HepG2 (cell line): Measurements from ENCODE around the gene PPRC1. TPM values are rescaled to one million over a fixed set of nuclear protein-coding genes. Genes with fewer than 3 reads are reported as not detected.

ENCODE experiments used
- ATF5 ChIP-seq: sonication (generic); formaldehyde crosslinking; IDR thresholded peaks from 2 replicates; pipeline ENCODE4 v1.4.0; 2020; ENCODE audit warnings: mild to moderate bottlenecking, low read depth, missing genetic modification reagents
- ESRRA ChIP-seq: sonication (generic); formaldehyde crosslinking; IDR thresholded peaks from 2 replicates; pipeline ENCODE4 v1.5.1; 2020; ENCODE audit warnings: mild to moderate bottlenecking, low read depth, missing genetic modification reagents
- GZF1 ChIP-seq: sonication (generic); formaldehyde crosslinking; IDR thresholded peaks from 2 replicates; pipeline ENCODE4 v1.5.1; 2020; ENCODE audit warnings: mild to moderate bottlenecking, missing genetic modification reagents
- LCORL ChIP-seq, 2 experiments: fragments of 450-650 bp in 1 of 2; sonication (generic) in 1 of 2; formaldehyde crosslinking in 1 of 2; IDR thresholded peaks; 2 replicates each; pipeline versions ENCODE4 v1.5.0 to v1.6.1; 2017 to 2020; ENCODE audit warnings: antibody characterized with exemption in 1 of 2, missing genetic modification reagents in 1 of 2
- MEF2D ChIP-seq: sonication (generic); formaldehyde crosslinking; IDR thresholded peaks from 2 replicates; pipeline ENCODE4 v1.5.1; 2020; ENCODE audit warnings: mild to moderate bottlenecking, missing genetic modification reagents
- POLR2AphosphoS2 ChIP-seq: IDR thresholded peaks from 2 replicates; pipeline ENCODE4 v1.6.1; 2011; ENCODE audit warnings: low read depth, low read length, improper control_type of control experiment
- SP5 ChIP-seq: IDR thresholded peaks from 2 replicates; pipeline ENCODE4 v1.6.1; 2016; ENCODE audit warnings: low read depth, borderline replicate concordance
- ZFP37 ChIP-seq: sonication (generic); formaldehyde crosslinking; IDR thresholded peaks from 2 replicates; pipeline ENCODE4 v1.4.0; 2020; ENCODE audit warnings: missing genetic modification reagents, borderline replicate concordance
- ZNF225 ChIP-seq: sonication (generic); formaldehyde crosslinking; IDR thresholded peaks from 2 replicates; pipeline ENCODE4 v1.4.0; 2020; ENCODE audit warnings: mild to moderate bottlenecking, missing genetic modification reagents
- ZNF317 ChIP-seq: sonication (generic); formaldehyde crosslinking; IDR thresholded peaks from 2 replicates; pipeline ENCODE4 v1.5.0; 2020; ENCODE audit warnings: mild to moderate bottlenecking, missing genetic modification reagents
- ZNF414 ChIP-seq: sonication (generic); formaldehyde crosslinking; IDR thresholded peaks from 2 replicates; pipeline ENCODE4 v1.5.0; 2020; ENCODE audit warnings: missing genetic modification reagents
- ZNF710 ChIP-seq: sonication (generic); formaldehyde crosslinking; IDR thresholded peaks from 2 replicates; pipeline ENCODE4 v1.5.0; 2020; ENCODE audit warnings: mild to moderate bottlenecking, missing genetic modification reagents, borderline replicate concordance
- ZNF773 ChIP-seq: sonication (generic); formaldehyde crosslinking; IDR thresholded peaks from 2 replicates; pipeline ENCODE4 v1.4.0; 2020; ENCODE audit warnings: missing genetic modification reagents, borderline replicate concordance
- polyA plus RNA-seq, 8 experiments: library from polyadenylated mRNA; depleted of rRNA in 3 of 8; stranded (reverse) in 7 of 8; unstranded in 1 of 8; fragments of >200 nt; fragmentation: Illumina TruSeq in 4 of 8; extraction: Trizol in 4 of 8; gene quantifications; 2 replicates each; pipeline versions ENCODE4 v1.2.1 to v1.2.3, GENCODE V29; 2011 to 2016; ENCODE audit warnings: low read depth in 4 of 8, missing spikeins in 1 of 8, mixed read lengths in 1 of 8; ENCODE audit not compliant: insufficient read depth in 1 of 8
- total RNA-seq, 5 experiments: library from RNA; depleted of rRNA; stranded (reverse); fragments of >200 nt; fragmentation: Illumina TruSeq; extraction: Trizol; gene quantifications; 2 replicates each; pipeline ENCODE4 v1.2.3, GENCODE V29; 2016; ENCODE audit warnings: low read depth in 1 of 5
- TF ChIP-seq, protein P1 (sequence below): sonication (generic); formaldehyde crosslinking; IDR thresholded peaks from 2 replicates; pipeline ENCODE4 v1.4.0; 2020; ENCODE audit warnings: mild to moderate bottlenecking, missing genetic modification reagents
- TF ChIP-seq, protein P2 (sequence below): sonication (generic); formaldehyde crosslinking; IDR thresholded peaks from 2 replicates; pipeline ENCODE4 v1.8.0; 2022; ENCODE audit warnings: mild to moderate bottlenecking, missing genetic modification reagents, moderate library complexity
- TF ChIP-seq, protein P3 (sequence below): fragments of 450-650 bp; IDR thresholded peaks from 2 replicates; pipeline ENCODE4 v1.6.1; 2016

PPRC1 gene
- total and polyA plus RNA-seq, 2 of the 13 experiments (the other 11 are each of a cell fraction or from before 2014, with no cell fraction given): 18.7 to 24.2 TPM

GRCh38 chr10:102151774-102152544, 19.1 kb downstream of the PPRC1 start, which contains the start of gene NOLC1 (continued):
- TF ChIP-seq, protein P1, sequence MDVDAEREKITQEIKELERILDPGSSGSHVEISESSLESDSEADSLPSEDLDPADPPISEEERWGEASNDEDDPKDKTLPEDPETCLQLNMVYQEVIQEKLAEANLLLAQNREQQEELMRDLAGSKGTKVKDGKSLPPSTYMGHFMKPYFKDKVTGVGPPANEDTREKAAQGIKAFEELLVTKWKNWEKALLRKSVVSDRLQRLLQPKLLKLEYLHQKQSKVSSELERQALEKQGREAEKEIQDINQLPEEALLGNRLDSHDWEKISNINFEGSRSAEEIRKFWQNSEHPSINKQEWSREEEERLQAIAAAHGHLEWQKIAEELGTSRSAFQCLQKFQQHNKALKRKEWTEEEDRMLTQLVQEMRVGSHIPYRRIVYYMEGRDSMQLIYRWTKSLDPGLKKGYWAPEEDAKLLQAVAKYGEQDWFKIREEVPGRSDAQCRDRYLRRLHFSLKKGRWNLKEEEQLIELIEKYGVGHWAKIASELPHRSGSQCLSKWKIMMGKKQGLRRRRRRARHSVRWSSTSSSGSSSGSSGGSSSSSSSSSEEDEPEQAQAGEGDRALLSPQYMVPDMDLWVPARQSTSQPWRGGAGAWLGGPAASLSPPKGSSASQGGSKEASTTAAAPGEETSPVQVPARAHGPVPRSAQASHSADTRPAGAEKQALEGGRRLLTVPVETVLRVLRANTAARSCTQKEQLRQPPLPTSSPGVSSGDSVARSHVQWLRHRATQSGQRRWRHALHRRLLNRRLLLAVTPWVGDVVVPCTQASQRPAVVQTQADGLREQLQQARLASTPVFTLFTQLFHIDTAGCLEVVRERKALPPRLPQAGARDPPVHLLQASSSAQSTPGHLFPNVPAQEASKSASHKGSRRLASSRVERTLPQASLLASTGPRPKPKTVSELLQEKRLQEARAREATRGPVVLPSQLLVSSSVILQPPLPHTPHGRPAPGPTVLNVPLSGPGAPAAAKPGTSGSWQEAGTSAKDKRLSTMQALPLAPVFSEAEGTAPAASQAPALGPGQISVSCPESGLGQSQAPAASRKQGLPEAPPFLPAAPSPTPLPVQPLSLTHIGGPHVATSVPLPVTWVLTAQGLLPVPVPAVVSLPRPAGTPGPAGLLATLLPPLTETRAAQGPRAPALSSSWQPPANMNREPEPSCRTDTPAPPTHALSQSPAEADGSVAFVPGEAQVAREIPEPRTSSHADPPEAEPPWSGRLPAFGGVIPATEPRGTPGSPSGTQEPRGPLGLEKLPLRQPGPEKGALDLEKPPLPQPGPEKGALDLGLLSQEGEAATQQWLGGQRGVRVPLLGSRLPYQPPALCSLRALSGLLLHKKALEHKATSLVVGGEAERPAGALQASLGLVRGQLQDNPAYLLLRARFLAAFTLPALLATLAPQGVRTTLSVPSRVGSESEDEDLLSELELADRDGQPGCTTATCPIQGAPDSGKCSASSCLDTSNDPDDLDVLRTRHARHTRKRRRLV (CRISPR knock-in tag): peak; percentile 68; the same call in 1 of the 2 replicates
- TF ChIP-seq ESRRA (CRISPR knock-in tag) (peak; percentile 45; the same call in 1 of the 2 replicates), ZNF773 (CRISPR knock-in tag) (no peak), SP5 (CRISPR knock-in tag) (peak; percentile 97), ZFP37 (CRISPR knock-in tag) (0 out of 2 replicates have a peak, but pooled peaks have one; percentile 48), ZNF710 (CRISPR knock-in tag) (peak; percentile 66), MEF2D (peak; percentile 70; the same call in 1 of the 2 replicates), ZNF414 (CRISPR knock-in tag) (peak; percentile 59; the same call in 1 of the 2 replicates), ZNF225 (0 out of 2 replicates have a peak, but pooled peaks have one; percentile 58), POLR2AphosphoS2 (peak; percentile 95; the same call in 1 of the 2 replicates), LCORL (IDR thresholded peaks at IDR 0.05) (no peak), LCORL (CRISPR knock-in tag; IDR thresholded peaks at IDR 0.05) (peak; percentile 25; the same call in 1 of the 2 replicates), ZNF317 (peak; percentile 56; the same call in 1 of the 2 replicates), ATF5 (CRISPR knock-in tag) (no peak), GZF1 (CRISPR knock-in tag) (0 out of 2 replicates have a peak, but pooled peaks have one; percentile 19)
- TF ChIP-seq, protein P2, sequence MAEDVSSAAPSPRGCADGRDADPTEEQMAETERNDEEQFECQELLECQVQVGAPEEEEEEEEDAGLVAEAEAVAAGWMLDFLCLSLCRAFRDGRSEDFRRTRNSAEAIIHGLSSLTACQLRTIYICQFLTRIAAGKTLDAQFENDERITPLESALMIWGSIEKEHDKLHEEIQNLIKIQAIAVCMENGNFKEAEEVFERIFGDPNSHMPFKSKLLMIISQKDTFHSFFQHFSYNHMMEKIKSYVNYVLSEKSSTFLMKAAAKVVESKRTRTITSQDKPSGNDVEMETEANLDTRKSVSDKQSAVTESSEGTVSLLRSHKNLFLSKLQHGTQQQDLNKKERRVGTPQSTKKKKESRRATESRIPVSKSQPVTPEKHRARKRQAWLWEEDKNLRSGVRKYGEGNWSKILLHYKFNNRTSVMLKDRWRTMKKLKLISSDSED (CRISPR knock-in tag): no peak
- TF ChIP-seq, protein P3, sequence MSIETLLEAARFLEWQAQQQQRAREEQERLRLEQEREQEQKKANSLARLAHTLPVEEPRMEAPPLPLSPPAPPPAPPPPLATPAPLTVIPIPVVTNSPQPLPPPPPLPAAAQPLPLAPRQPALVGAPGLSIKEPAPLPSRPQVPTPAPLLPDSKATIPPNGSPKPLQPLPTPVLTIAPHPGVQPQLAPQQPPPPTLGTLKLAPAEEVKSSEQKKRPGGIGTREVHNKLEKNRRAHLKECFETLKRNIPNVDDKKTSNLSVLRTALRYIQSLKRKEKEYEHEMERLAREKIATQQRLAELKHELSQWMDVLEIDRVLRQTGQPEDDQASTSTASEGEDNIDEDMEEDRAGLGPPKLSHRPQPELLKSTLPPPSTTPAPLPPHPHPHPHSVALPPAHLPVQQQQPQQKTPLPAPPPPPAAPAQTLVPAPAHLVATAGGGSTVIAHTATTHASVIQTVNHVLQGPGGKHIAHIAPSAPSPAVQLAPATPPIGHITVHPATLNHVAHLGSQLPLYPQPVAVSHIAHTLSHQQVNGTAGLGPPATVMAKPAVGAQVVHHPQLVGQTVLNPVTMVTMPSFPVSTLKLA: peak; percentile 15; the same call in 1 of the 2 replicates
